MM.1S (cell line): ENCODE measurements around the gene IGFBP1.

Experiments used
- CTCF ChIP-seq: fragments of 300-600 bp; sonication (generic); IDR thresholded peaks from 2 replicates; pipeline ENCODE4 v1.5.1; 2016; ENCODE audit warnings: antibody characterized with exemption, low read length, mixed read lengths
- EZH2phosphoT487 ChIP-seq: fragments of 300-600 bp; sonication (generic); IDR thresholded peaks from 2 replicates; pipeline ENCODE4 v1.6.1; 2018; ENCODE audit warnings: antibody characterized with exemption, low read length

- no peak for TF ChIP-seq CTCF
- TF ChIP-seq EZH2phosphoT487 = no peak
Observed at GRCh38 chr7:45884136-45884535, 4.2 kb upstream of the IGFBP1 start.
